PC-9 (cell line): ENCODE results near the gene OR51A2. TPM values are rescaled to one million over a fixed set of nuclear protein-coding genes. Genes with fewer than 3 reads are reported as not detected.

ENCODE experiments used
- BruUV-seq: library from RNA; stranded (reverse); fragments of 400-500 nt; replicated peaks from 2 replicates; lab custom pipeline; 2021; lab: Mats Ljungman, UMichigan
- CTCF ChIA-PET: fragments of 300-600 bp; sonication (Branson Sonifier 250); formaldehyde crosslinking; loops from one replicate; lab custom pipeline; 2022; ENCODE audit warnings: antibody characterized with exemption; lab: Charles Lee
- POLR2A ChIA-PET: fragments of 300-600 bp; sonication (Branson Sonifier 250); formaldehyde crosslinking; loops from one replicate; lab custom pipeline; 2022; ENCODE audit warnings: antibody characterized with exemption; ENCODE audit not compliant: unreplicated experiment; lab: Charles Lee
- DNase-seq, 2 experiments: peaks; one replicate each; pipeline versions ENCODE4 v3.0.0 to v3.0.0-alpha.2; 2015 to 2022; ENCODE audit warnings: mixed read lengths in 1 of 2
- H2AFZ ChIP-seq: fragments of 200-600 bp; sonication (generic); 2 replicates; pipeline ENCODE4 v1.8.1; 2017; ENCODE audit warnings: antibody characterized with exemption
- H3F3A ChIP-seq: fragments of 200-600 bp; sonication (generic); 2 replicates; pipeline ENCODE4 v1.8.1; 2017; ENCODE audit warnings: antibody characterized with exemption, mild to moderate bottlenecking, low read depth; ENCODE audit not compliant: insufficient read depth
- H3K27ac ChIP-seq: fragments of 200-600 bp; sonication (generic); 2 replicates; pipeline ENCODE4 v1.6.1; 2016; ENCODE audit warnings: mixed run types
- H3K27me3 ChIP-seq: fragments of 200-600 bp; sonication (generic); 2 replicates; pipeline ENCODE4 v1.6.1; 2016; ENCODE audit warnings: low read depth, mixed run types; ENCODE audit not compliant: insufficient read depth
- H3K36me3 ChIP-seq: fragments of 200-600 bp; sonication (generic); 2 replicates; pipeline ENCODE4 v1.6.1; 2016; ENCODE audit warnings: low read depth, mixed run types
- H3K4me1 ChIP-seq: fragments of 200-600 bp; sonication (generic); replicated peaks from 2 replicates; pipeline ENCODE4 v1.6.1; 2016; ENCODE audit warnings: mixed run types; ENCODE audit not compliant: insufficient read depth
- H3K4me2 ChIP-seq: fragments of 200-600 bp; sonication (generic); 2 replicates; pipeline ENCODE4 v1.6.1; 2017; ENCODE audit warnings: mixed run types
- H3K4me3 ChIP-seq: fragments of 200-600 bp; sonication (generic); 2 replicates; pipeline ENCODE4 v1.6.1; 2016; ENCODE audit warnings: mixed run types
- H3K79me2 ChIP-seq: fragments of 200-600 bp; sonication (generic); 2 replicates; pipeline ENCODE4 v1.6.1; 2017; ENCODE audit warnings: low read depth, mixed run types
- H3K9me2 ChIP-seq: fragments of 200-600 bp; sonication (generic); 2 replicates; pipeline ENCODE4 v1.8.1; 2017; ENCODE audit warnings: mild to moderate bottlenecking; ENCODE audit not compliant: insufficient read depth
- H3K9me3 ChIP-seq: fragments of 200-600 bp; sonication (generic); 2 replicates; pipeline ENCODE4 v1.8.1; 2016; ENCODE audit warnings: low read depth; ENCODE audit not compliant: insufficient read depth
- H4K20me1 ChIP-seq: fragments of 200-600 bp; sonication (generic); 2 replicates; pipeline ENCODE4 v1.8.1; 2017; ENCODE audit not compliant: insufficient read depth
- CTCF ChIP-seq: fragments of 200-600 bp; sonication (generic); conservative IDR thresholded peaks from 2 replicates; pipeline ENCODE4 v1.6.1; 2017; ENCODE audit warnings: mixed run types, antibody characterized with exemption, mild to moderate bottlenecking, moderate library complexity
- EZH2 ChIP-seq: fragments of 200-600 bp; sonication (generic); IDR thresholded peaks from 2 replicates; pipeline ENCODE4 v1.8.0; 2017; ENCODE audit warnings: antibody characterized with exemption, low read depth
- intact Hi-C: fragments of 100-400 bp; cut with micrococcal nuclease; formaldehyde crosslinking; loops from one replicate; pipeline ENCODE4 v1.10.0; 2022; ENCODE audit not compliant: unreplicated experiment
- total RNA-seq: library from RNA; stranded (reverse); gene quantifications from 2 replicates; pipeline ENCODE4 v1.2.3, GENCODE V29; 2021

The OR51A2 gene
- total RNA-seq, 1 experiment from 2014 or later = not detected

- Histone ChIP-seq H3K36me3 (no peaks in the 10 kb centered on the region), H3K4me2 (no peak overlapping the region), H3K4me1 (no peaks in the 10 kb centered on the region), H3K79me2 (no peaks in the 10 kb centered on the region), H3K9me3 (no peaks in the 10 kb centered on the region), H3F3A (no peaks in the 10 kb centered on the region), H3K27ac (no peak overlapping the region), H4K20me1 (no peaks in the 10 kb centered on the region), H3K27me3 (no peaks in the 10 kb centered on the region), H3K9me2 (no peaks in the 10 kb centered on the region), H3K4me3 (no peak overlapping the region), H2AFZ (no peak overlapping the region)
- TF ChIP-seq EZH2 = no peak
- no peak for DNase-seq
- intact Hi-C loops = no loop called here
- no TSS peak for BruUV-seq
- POLR2A ChIA-PET = no interaction called here
- CTCF ChIA-PET = no interaction called here
Measured at GRCh38 chr11:4936745-4937144, 18.8 kb downstream of the OR51A2 start.

- H3K9me2 ChIP-seq = no peaks in the 10 kb centered on the region
- ChIA-PET CTCF (no interaction called here), POLR2A (interaction anchor here (0.7 kb wide), 1 partner anchor 34 kb away, joined by 3 read pairs; no protein-coding TSS in a partner anchor)
- no peaks in the 10 kb centered on the region for H3F3A ChIP-seq
- DNase-seq = no peak
- intact Hi-C loops = no loop called here
- no TSS peak for BruUV-seq
- H3K27me3 ChIP-seq = no peaks in the 10 kb centered on the region
- H3K9me3 ChIP-seq = no peaks in the 10 kb centered on the region
- no peak for TF ChIP-seq CTCF
- no peak for TF ChIP-seq EZH2
- H3K4me3 ChIP-seq = no peak overlapping the region
- H3K27ac ChIP-seq = no peak overlapping the region
- no peaks in the 10 kb centered on the region for H3K4me1 ChIP-seq
- no peaks in the 10 kb centered on the region for H3K79me2 ChIP-seq
- no peak overlapping the region for H3K4me2 ChIP-seq
- H2AFZ ChIP-seq = no peak overlapping the region
- no peaks in the 10 kb centered on the region for H3K36me3 ChIP-seq
- H4K20me1 ChIP-seq = no peaks in the 10 kb centered on the region
Measured at GRCh38 chr11:4932751-4933150, 22.8 kb downstream of the OR51A2 start.

GRCh38 chr11:4926608-4927007 is 28.9 kb downstream of the OR51A2 start:
- intact Hi-C loops = no loop called here
- H3K4me3 ChIP-seq = no peak overlapping the region
- no peaks in the 10 kb centered on the region for H3K9me3 ChIP-seq
- no peaks in the 10 kb centered on the region for H3K79me2 ChIP-seq
- H3K9me2 ChIP-seq = no peaks in the 10 kb centered on the region
- H2AFZ ChIP-seq = no peak overlapping the region
- H3K4me1 ChIP-seq = no peaks in the 10 kb centered on the region
- no peaks in the 10 kb centered on the region for H3K27me3 ChIP-seq
- DNase-seq = no peak
- H3K27ac ChIP-seq = no peak overlapping the region
- H3K36me3 ChIP-seq = no peaks in the 10 kb centered on the region
- TF ChIP-seq EZH2 (no peak), CTCF (no peak)
- CTCF ChIA-PET = no interaction called here
- BruUV-seq = no TSS peak
- H3F3A ChIP-seq = no peaks in the 10 kb centered on the region
- H3K4me2 ChIP-seq = no peak overlapping the region
- H4K20me1 ChIP-seq = no peaks in the 10 kb centered on the region
- POLR2A ChIA-PET = no interaction called here

GRCh38 chr11:4924239-4924638 is 31.3 kb downstream of the OR51A2 start, which contains the start of gene OR51G1:
Gene OR51G1 (minus strand): TSS chr11:4924339. CDS start chr11:4924339, 0 bp downstream.
- no peak within 1 kb of the TSS for H3K4me3 ChIP-seq

More at GRCh38 chr11:4924239-4924638, 31.3 kb downstream of the OR51A2 start, which contains the start of gene OR51G1:
- TF ChIP-seq EZH2 = no peak
- no peak for TF ChIP-seq CTCF
- Histone ChIP-seq H3K27ac (no peak within 1 kb of the TSS), H3F3A (no peaks in the 10 kb centered on the region), H3K9me3 (no peaks in the 10 kb centered on the region), H4K20me1 (no peaks in the 10 kb centered on the region), H3K9me2 (no peaks in the 10 kb centered on the region), H3K79me2 (no peaks in the 10 kb centered on the region), H3K4me2 (no peak within 1 kb of the TSS), H3K36me3 (no peaks in the 10 kb centered on the region), H3K27me3 (no peaks in the 10 kb centered on the region), H2AFZ (no peak within 1 kb of the TSS), H3K4me1 (no peaks in the 10 kb centered on the region)
- no TSS peak for BruUV-seq
- DNase-seq = no peak
- ChIA-PET CTCF (no interaction called here), POLR2A (no interaction called here)
- intact Hi-C loops = no loop called here
